ENCODE measurements around the gene MAP2K1.

GRCh38 chr15:66404532-66404931 lies 17.8 kb downstream of the MAP2K1 start:
- TF ChIP-seq CTCF (IDR thresholded peaks at IDR 0.05; ENCODE audit: low read length) (no peak), EZH2phosphoT487 (IDR thresholded peaks at IDR 0.05; ENCODE audit: low read length) (no peak)
